Keratinocyte (primary cell): ENCODE data around the gene ASTN2. TPM values are rescaled to one million over a fixed set of nuclear protein-coding genes. Genes with fewer than 3 reads are reported as not detected.

Experiments used
- DNase-seq: peaks from one replicate; pipeline ENCODE4 v3.0.0-alpha.2; 2011; ENCODE audit warnings: low read depth, missing footprints, low spot score
- FAIRE-seq: peaks from 2 replicates; lab custom pipeline; 2011; peaks lifted over from hg19 to GRCh38; lab: Jason Lieb, UNC
- H2AFZ ChIP-seq: 2 replicates; pipeline ENCODE4 v1.6.0; 2012; ENCODE audit warnings: low read length, control low read depth, inconsistent platforms; ENCODE audit not compliant: control insufficient read depth
- H3K27ac ChIP-seq: 2 replicates; pipeline ENCODE4 v1.5.1; 2011; ENCODE audit warnings: low read length; ENCODE audit not compliant: control insufficient read depth, insufficient read depth
- H3K27me3 ChIP-seq: 3 replicates; pipeline ENCODE4 v1.6.0; 2011; ENCODE audit warnings: low read length; ENCODE audit not compliant: control insufficient read depth, insufficient read depth; ENCODE audit errors: extremely low read depth
- H3K36me3 ChIP-seq, 2 experiments: 2 replicates in 1 of 2; 3 replicates in 1 of 2; pipeline ENCODE4 v1.5.1; 2011; ENCODE audit warnings: low read length in 2 of 2, mild to moderate bottlenecking in 1 of 2; ENCODE audit not compliant: control insufficient read depth in 2 of 2, insufficient read depth in 2 of 2; ENCODE audit errors: extremely low read depth in 1 of 2
- H3K4me1 ChIP-seq: 3 replicates; pipeline ENCODE4 v1.5.1; 2011; ENCODE audit warnings: low read length; ENCODE audit not compliant: control insufficient read depth, insufficient read depth; ENCODE audit errors: extremely low read depth
- H3K4me2 ChIP-seq: 3 replicates; pipeline ENCODE4 v1.6.0; 2011; ENCODE audit warnings: low read depth, low read length; ENCODE audit not compliant: control insufficient read depth, insufficient read depth; ENCODE audit errors: extremely low read depth
- H3K4me3 ChIP-seq, 3 experiments: fragments of 200-600 bp in 1 of 3; sonication (generic) in 1 of 3; 2 replicates in 2 of 3; 3 replicates in 1 of 3; pipeline ENCODE4 v1.5.1; 2011 to 2016; ENCODE audit warnings: low read length in 3 of 3, mild to moderate bottlenecking in 3 of 3, control low read depth in 2 of 3, inconsistent platforms in 1 of 3, low read depth in 1 of 3, mixed read lengths in 1 of 3, mixed run types in 1 of 3, moderate library complexity in 1 of 3; ENCODE audit not compliant: control insufficient read depth in 2 of 3, insufficient read depth in 2 of 3; ENCODE audit errors: extremely low read depth in 1 of 3
- H3K79me2 ChIP-seq: 2 replicates; pipeline ENCODE4 v1.6.0; 2012; ENCODE audit warnings: low read length; ENCODE audit not compliant: control insufficient read depth, insufficient read depth
- H3K9ac ChIP-seq: 3 replicates; pipeline ENCODE4 v1.6.0; 2011; ENCODE audit warnings: low read length; ENCODE audit not compliant: control insufficient read depth, insufficient read depth; ENCODE audit errors: extremely low read depth
- H3K9me1 ChIP-seq: 3 replicates; pipeline ENCODE4 v1.6.0; 2011; ENCODE audit warnings: low read length; ENCODE audit not compliant: control insufficient read depth, insufficient read depth; ENCODE audit errors: extremely low read depth
- H3K9me3 ChIP-seq: 2 replicates; pipeline ENCODE4 v1.5.1; 2012; ENCODE audit warnings: low read depth, low read length; ENCODE audit not compliant: control insufficient read depth
- H4K20me1 ChIP-seq: 3 replicates; pipeline ENCODE4 v1.6.0; 2011; ENCODE audit warnings: low read length; ENCODE audit not compliant: control insufficient read depth, insufficient read depth; ENCODE audit errors: extremely low read depth
- CTCF ChIP-seq, 3 experiments: IDR thresholded peaks in 1 of 3; conservative IDR thresholded peaks in 1 of 3; optimal IDR thresholded peaks in 1 of 3; 2 replicates in 2 of 3; 3 replicates in 1 of 3; pipeline versions ENCODE3 to v1.5.1; 2011; ENCODE audit warnings: low read length in 3 of 3, mild to moderate bottlenecking in 3 of 3, moderate library complexity in 2 of 3, control low read depth in 1 of 3, inconsistent platforms in 1 of 3; ENCODE audit not compliant: insufficient read depth in 2 of 3; ENCODE audit errors: extremely low read depth in 1 of 3
- EZH2 ChIP-seq: IDR thresholded peaks from one replicate; pipeline ENCODE4 v1.6.1; 2012; ENCODE audit warnings: inconsistent platforms, mild to moderate bottlenecking, low read length, moderate library complexity
- dilution Hi-C: fragments of 300-500 bp; cut with MboI; formaldehyde crosslinking; loops from one replicate; pipeline ENCODE4 v1.7.0; 2020; ENCODE audit warnings: low sequenced_read_pairs; ENCODE audit not compliant: extremely low pct_ligation_motif_present
- polyA plus RNA-seq, 5 experiments: library from polyadenylated mRNA; depleted of rRNA in 3 of 5; stranded (reverse) in 3 of 5; stranded (forward) in 1 of 5; unstranded in 1 of 5; fragments of >200 nt; gene quantifications; 1 replicate in 1 of 5; 2 replicates in 3 of 5; 3 replicates in 1 of 5; pipeline versions ENCODE4 v1.2.1 to v1.2.3, GENCODE V29; 2011 to 2012; ENCODE audit warnings: missing spikeins in 2 of 5, low read depth in 1 of 5, low replicate concordance in 1 of 5

The ASTN2 gene
- polyA plus RNA-seq, 1 donor (not counting 4 experiments of a cell fraction or from before 2014, with no cell fraction given): 0.31 TPM

GRCh38 chr9:117377046-117377445, 37.8 kb downstream of the ASTN2 start:
- no peak for DNase-seq
- Histone ChIP-seq H3K9ac (no peak overlapping the region), H3K9me1 (no peaks in the 10 kb centered on the region), H3K9me3 (no peaks in the 10 kb centered on the region), H3K4me2 (no peak overlapping the region), H3K36me3 (no peaks in the 10 kb centered on the region), H3K27me3 (no peaks in the 10 kb centered on the region), H4K20me1 (no peaks in the 10 kb centered on the region), H3K4me3 (no peak overlapping the region), H3K4me1 (no peaks in the 10 kb centered on the region), H3K79me2 (no peaks in the 10 kb centered on the region), H2AFZ (no peak overlapping the region), H3K27ac (no peak overlapping the region)
- FAIRE-seq: no peak
- TF ChIP-seq EZH2 (no peak), CTCF (optimal IDR thresholded peaks at IDR 0.05 in 1 of 3, IDR thresholded peaks at IDR 0.05 in 1 of 3, conservative IDR thresholded peaks at IDR 0.05 in 1 of 3; ENCODE audit: extremely low read depth in 1 of 3, insufficient read depth in 2 of 3, low read length in 3 of 3) (no peak)
- dilution Hi-C loops: no loop called here

- Histone ChIP-seq H3K27me3 (no peaks in the 10 kb centered on the region), H2AFZ (no peak overlapping the region), H3K4me3 (no peak overlapping the region), H3K9me3 (no peaks in the 10 kb centered on the region), H3K27ac (no peak overlapping the region), H4K20me1 (no peaks in the 10 kb centered on the region), H3K4me1 (no peaks in the 10 kb centered on the region), H3K9ac (no peak overlapping the region), H3K9me1 (no peaks in the 10 kb centered on the region), H3K79me2 (no peaks in the 10 kb centered on the region), H3K4me2 (no peak overlapping the region), H3K36me3 (no peaks in the 10 kb centered on the region)
- DNase-seq (no peak), FAIRE-seq (no peak)
- dilution Hi-C loops: no loop called here
- no peak for TF ChIP-seq EZH2
- no peak for TF ChIP-seq CTCF (optimal IDR thresholded peaks at IDR 0.05 in 1 of 3, IDR thresholded peaks at IDR 0.05 in 1 of 3, conservative IDR thresholded peaks at IDR 0.05 in 1 of 3; ENCODE audit: extremely low read depth in 1 of 3, insufficient read depth in 2 of 3, low read length in 3 of 3)
Observed at GRCh38 chr9:117375956-117376355, 38.9 kb downstream of the ASTN2 start.
